Measurements from ENCODE around the gene KRT71. TPM values are rescaled to one million over a fixed set of nuclear protein-coding genes. Genes with fewer than 3 reads are reported as not detected.

KRT71 gene
- total RNA-seq, 2 experiments from 2014 or later, result not detected

DNA sequence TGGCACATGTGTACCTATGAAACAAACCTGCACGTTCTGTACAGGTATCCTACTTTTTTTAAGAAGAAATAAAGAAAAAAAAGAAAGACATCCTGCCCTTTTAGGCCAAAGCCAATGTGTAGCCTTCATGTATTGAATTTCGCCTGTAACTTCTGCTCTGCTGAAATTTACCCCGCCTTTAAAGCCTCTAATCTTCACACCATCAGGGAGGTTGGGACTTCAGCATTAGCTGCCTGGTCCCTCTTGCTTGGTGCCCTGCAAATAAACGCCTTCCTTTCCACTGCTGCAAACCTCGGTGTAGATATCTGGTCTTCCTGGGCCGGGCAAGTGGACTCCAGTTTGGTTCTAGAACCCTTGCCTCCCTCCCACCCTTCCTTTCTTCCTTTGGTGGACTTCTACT lies 2.6 kb upstream of the KRT71 start:
- Histone ChIP-seq H3K36me3 (ENCODE audit: insufficient read depth, low read length) (no peaks in the 10 kb centered on the region), H2AFZ (ENCODE audit: low read length) (no peak overlapping the region), H3K27ac (ENCODE audit: low read depth, low read length, poor library complexity, severe bottlenecking) (no peak overlapping the region), H3K9me3 (ENCODE audit: low read length) (no peaks in the 10 kb centered on the region), H4K20me1 (ENCODE audit: insufficient read depth, low read length) (no peaks in the 10 kb centered on the region), H3K4me2 (ENCODE audit: low read length) (no peak overlapping the region), H3K79me2 (ENCODE audit: insufficient read depth, low read depth, low read length) (no peaks in the 10 kb centered on the region), H3K4me1 (ENCODE audit: insufficient read depth, low read length, poor library complexity, severe bottlenecking) (no peaks in the 10 kb centered on the region), H3K9me2 (ENCODE audit: insufficient read depth, low read length) (no peaks in the 10 kb centered on the region), H3K4me3 (ENCODE audit: low read depth, low read length, poor library complexity, severe bottlenecking) (no peak overlapping the region)
- TF ChIP-seq, protein P1, sequence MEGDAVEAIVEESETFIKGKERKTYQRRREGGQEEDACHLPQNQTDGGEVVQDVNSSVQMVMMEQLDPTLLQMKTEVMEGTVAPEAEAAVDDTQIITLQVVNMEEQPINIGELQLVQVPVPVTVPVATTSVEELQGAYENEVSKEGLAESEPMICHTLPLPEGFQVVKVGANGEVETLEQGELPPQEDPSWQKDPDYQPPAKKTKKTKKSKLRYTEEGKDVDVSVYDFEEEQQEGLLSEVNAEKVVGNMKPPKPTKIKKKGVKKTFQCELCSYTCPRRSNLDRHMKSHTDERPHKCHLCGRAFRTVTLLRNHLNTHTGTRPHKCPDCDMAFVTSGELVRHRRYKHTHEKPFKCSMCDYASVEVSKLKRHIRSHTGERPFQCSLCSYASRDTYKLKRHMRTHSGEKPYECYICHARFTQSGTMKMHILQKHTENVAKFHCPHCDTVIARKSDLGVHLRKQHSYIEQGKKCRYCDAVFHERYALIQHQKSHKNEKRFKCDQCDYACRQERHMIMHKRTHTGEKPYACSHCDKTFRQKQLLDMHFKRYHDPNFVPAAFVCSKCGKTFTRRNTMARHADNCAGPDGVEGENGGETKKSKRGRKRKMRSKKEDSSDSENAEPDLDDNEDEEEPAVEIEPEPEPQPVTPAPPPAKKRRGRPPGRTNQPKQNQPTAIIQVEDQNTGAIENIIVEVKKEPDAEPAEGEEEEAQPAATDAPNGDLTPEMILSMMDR (conservative IDR thresholded peaks at IDR 0.05; ENCODE audit: low read length), result no peak
- TF ChIP-seq EZH2phosphoT487 (IDR thresholded peaks at IDR 0.05; ENCODE audit: borderline replicate concordance, low read depth, low read length), result no peak
- ChIA-PET CTCF (ENCODE audit: unreplicated experiment) (no interaction called here), POLR2A (no interaction called here)
- intact Hi-C loops (cut with micrococcal nuclease; ENCODE audit: unreplicated experiment), result no loop called here
- BruUV-seq (replicated peaks), result no TSS peak
- DNase-seq (ENCODE audit: low spot score), result no peak

DNA sequence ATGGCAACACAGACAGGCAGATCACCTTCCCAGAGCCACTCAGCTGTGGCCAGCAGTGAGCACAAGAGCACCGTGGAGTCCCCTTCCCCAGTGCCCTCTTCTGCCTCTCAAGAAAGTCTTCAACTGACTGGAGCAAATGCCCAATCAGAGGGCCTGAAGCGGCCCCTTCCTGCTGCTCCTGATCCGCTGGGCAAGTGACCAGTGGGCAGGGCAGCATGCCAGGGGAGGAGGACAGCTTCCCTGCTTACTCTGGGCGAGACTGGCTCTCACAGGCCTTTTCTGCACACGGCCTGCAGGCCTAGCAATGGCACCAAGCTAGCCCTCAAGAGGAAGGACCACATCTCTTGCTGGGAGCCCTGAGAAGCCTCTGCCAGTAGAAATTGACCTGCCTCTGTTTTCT lies 890 bp downstream of the KRT71 start:
- Histone ChIP-seq H3K9me3 (ENCODE audit: low read length) (no peaks in the 10 kb centered on the region), H3K79me2 (ENCODE audit: insufficient read depth, low read depth, low read length) (no peaks in the 10 kb centered on the region), H4K20me1 (ENCODE audit: insufficient read depth, low read length) (no peaks in the 10 kb centered on the region), H3K36me3 (ENCODE audit: insufficient read depth, low read length) (no peaks in the 10 kb centered on the region), H3K4me3 (ENCODE audit: low read depth, low read length, poor library complexity, severe bottlenecking) (no peak overlapping the region), H3K4me2 (ENCODE audit: low read length) (no peak overlapping the region), H3K27ac (ENCODE audit: low read depth, low read length, poor library complexity, severe bottlenecking) (no peak overlapping the region), H2AFZ (ENCODE audit: low read length) (no peak overlapping the region), H3K4me1 (ENCODE audit: insufficient read depth, low read length, poor library complexity, severe bottlenecking) (no peaks in the 10 kb centered on the region), H3K9me2 (ENCODE audit: insufficient read depth, low read length) (no peaks in the 10 kb centered on the region)
- TF ChIP-seq, protein P1 (conservative IDR thresholded peaks at IDR 0.05; ENCODE audit: low read length), result no peak
- no peak for TF ChIP-seq EZH2phosphoT487 (IDR thresholded peaks at IDR 0.05; ENCODE audit: borderline replicate concordance, low read depth, low read length)
- BruUV-seq (replicated peaks), result no TSS peak
- DNase-seq (ENCODE audit: low spot score), result no peak
- POLR2A ChIA-PET, result no interaction called here
- intact Hi-C loops (cut with micrococcal nuclease; ENCODE audit: unreplicated experiment), result no loop called here
- CTCF ChIA-PET (ENCODE audit: unreplicated experiment), result no interaction called here

DNA sequence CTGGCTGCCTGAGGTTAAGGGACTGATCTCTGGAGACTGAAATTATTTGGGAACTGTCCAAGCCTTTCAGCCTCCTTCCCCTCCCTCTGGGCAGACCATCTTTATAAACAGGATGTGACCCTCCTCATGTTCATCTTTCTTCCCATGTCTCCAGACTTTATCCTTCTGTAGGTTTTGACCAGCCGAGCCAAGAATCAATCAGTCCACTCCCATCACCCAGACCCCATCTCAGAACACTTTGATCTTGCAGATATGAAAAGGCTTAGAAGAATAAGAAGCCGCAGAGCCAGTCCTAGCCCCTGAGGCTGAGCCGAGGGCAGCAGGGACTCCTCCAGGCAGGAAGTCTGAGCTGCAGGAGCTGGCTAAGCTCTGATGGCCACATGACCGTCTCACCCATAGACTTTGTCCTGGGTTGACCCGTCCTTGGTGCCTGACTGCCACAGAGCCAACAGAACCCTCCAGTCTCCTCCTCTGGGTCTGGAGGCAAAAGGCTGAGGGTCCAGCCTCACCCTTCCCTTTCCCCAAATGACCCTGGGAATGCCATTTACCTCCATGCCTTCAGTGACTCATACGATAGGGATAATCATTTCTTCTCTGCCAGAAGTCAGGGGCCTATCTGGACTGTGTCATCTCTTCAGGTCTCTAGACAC lies 1.6 kb downstream of the KRT71 start:
- no peaks in the 10 kb centered on the region for H3K9me3 ChIP-seq (ENCODE audit: low read length)
- H3K4me2 ChIP-seq (ENCODE audit: low read length), result no peak overlapping the region
- no peak for TF ChIP-seq EZH2phosphoT487 (IDR thresholded peaks at IDR 0.05; ENCODE audit: borderline replicate concordance, low read depth, low read length)
- TF ChIP-seq, protein P1 (conservative IDR thresholded peaks at IDR 0.05; ENCODE audit: low read length), result no peak
- ChIA-PET POLR2A (no interaction called here), CTCF (ENCODE audit: unreplicated experiment) (no interaction called here)
- intact Hi-C loops (cut with micrococcal nuclease; ENCODE audit: unreplicated experiment), result no loop called here
- no peaks in the 10 kb centered on the region for H3K79me2 ChIP-seq (ENCODE audit: insufficient read depth, low read depth, low read length)
- H4K20me1 ChIP-seq (ENCODE audit: insufficient read depth, low read length), result no peaks in the 10 kb centered on the region
- DNase-seq (ENCODE audit: low spot score), result no peak
- H3K27ac ChIP-seq (ENCODE audit: low read depth, low read length, poor library complexity, severe bottlenecking), result no peak overlapping the region
- BruUV-seq (replicated peaks), result no TSS peak
- no peaks in the 10 kb centered on the region for H3K36me3 ChIP-seq (ENCODE audit: insufficient read depth, low read length)
- no peak overlapping the region for H2AFZ ChIP-seq (ENCODE audit: low read length)
- no peak overlapping the region for H3K4me3 ChIP-seq (ENCODE audit: low read depth, low read length, poor library complexity, severe bottlenecking)
- H3K4me1 ChIP-seq (ENCODE audit: insufficient read depth, low read length, poor library complexity, severe bottlenecking), result no peaks in the 10 kb centered on the region
- H3K9me2 ChIP-seq (ENCODE audit: insufficient read depth, low read length), result no peaks in the 10 kb centered on the region
